K562 (cell line): Measurements from ENCODE around the gene GDF2. TPM values are rescaled to one million over a fixed set of nuclear protein-coding genes. Genes with fewer than 3 reads are reported as not detected.

ENCODE experiments used
- CREB3 ChIP-seq: fragments of 450-650 bp; conservative IDR thresholded peaks from 2 replicates; pipeline ENCODE4 v1.6.1; 2016; ENCODE audit warnings: missing genetic modification characterization, low read depth, mild to moderate bottlenecking, missing compliant biosample characterization, moderate library complexity
- DDX20 ChIP-seq: fragments of 450-650 bp; IDR thresholded peaks from 2 replicates; pipeline ENCODE4 v1.6.1; 2016; ENCODE audit warnings: missing genetic modification characterization, low read depth, mild to moderate bottlenecking, missing compliant biosample characterization, moderate library complexity
- EGR1 ChIP-seq: fragments of 450-650 bp; conservative IDR thresholded peaks from 2 replicates; pipeline ENCODE4 v1.6.1; 2017; ENCODE audit warnings: mild to moderate bottlenecking
- EHMT2 ChIP-seq: fragments of 450-650 bp; IDR thresholded peaks from 2 replicates; pipeline ENCODE4 v1.6.1; 2018; ENCODE audit warnings: antibody characterized with exemption
- HINFP ChIP-seq: fragments of 450-650 bp; conservative IDR thresholded peaks from 2 replicates; pipeline ENCODE4 v1.6.1; 2016; ENCODE audit warnings: missing genetic modification characterization, low read depth, mild to moderate bottlenecking, control low read depth, missing compliant biosample characterization
- MYC ChIP-seq, 2 experiments: fragments of 250-450 bp in 1 of 2; sonication (Bioruptor Pico) in 1 of 2; IDR thresholded peaks; 2 replicates each; pipeline versions ENCODE4 v1.5.1 to v1.6.1; 2012 to 2021; ENCODE audit warnings: low read depth in 2 of 2, borderline replicate concordance in 1 of 2, improper control_type of control experiment in 1 of 2, low read length in 1 of 2, mild to moderate bottlenecking in 1 of 2, moderate library complexity in 1 of 2
- PBX2 ChIP-seq, 2 experiments: IDR thresholded peaks in 1 of 2; conservative IDR thresholded peaks in 1 of 2; 2 replicates each; pipeline ENCODE4 v1.6.1; 2016; ENCODE audit warnings: low read depth in 2 of 2, mild to moderate bottlenecking in 1 of 2, missing compliant biosample characterization in 1 of 2, missing genetic modification characterization in 1 of 2, moderate library complexity in 1 of 2
- TBP ChIP-seq: optimal IDR thresholded peaks from 2 replicates; pipeline ENCODE3; 2011; ENCODE audit warnings: low read depth, low read length, improper control_type of control experiment
- TOE1 ChIP-seq, 2 experiments: fragments of 450-650 bp in 1 of 2; sonication (generic) in 1 of 2; formaldehyde crosslinking in 1 of 2; IDR thresholded peaks; 2 replicates each; pipeline versions ENCODE4 v1.7.1 to v1.8.0; 2016 to 2022; ENCODE audit warnings: borderline replicate concordance in 2 of 2, mild to moderate bottlenecking in 2 of 2, antibody characterized with exemption in 1 of 2, inconsistent platforms in 1 of 2, low read depth in 1 of 2, missing genetic modification reagents in 1 of 2, moderate library complexity in 1 of 2
- ZBTB2 ChIP-seq: fragments of 450-650 bp; IDR thresholded peaks from 2 replicates; pipeline ENCODE4 v1.6.1; 2016; ENCODE audit warnings: antibody characterized with exemption
- ZNF57 ChIP-seq: fragments of 450-650 bp; formaldehyde crosslinking; IDR thresholded peaks from 2 replicates; pipeline ENCODE4 v1.4.0; 2020; ENCODE audit warnings: mild to moderate bottlenecking, moderate library complexity
- ZNF592 ChIP-seq: fragments of 450-650 bp; IDR thresholded peaks from 2 replicates; pipeline ENCODE4 v1.6.1; 2017; ENCODE audit warnings: antibody characterized with exemption, mild to moderate bottlenecking
- polyA plus RNA-seq, 8 experiments: library from polyadenylated mRNA; depleted of rRNA in 4 of 8; stranded (reverse) in 5 of 8; unstranded in 3 of 8; fragments of >200 nt; fragmentation: Nextera tagmentation in 2 of 8; fragmentation: Illumina TruSeq in 1 of 8; extraction: Ambion mirVana in 2 of 8; extraction: Trizol in 1 of 8; gene quantifications; 2 replicates each; pipeline versions ENCODE4 v1.2.1 to v1.2.3, GENCODE V29; 2011 to 2014; ENCODE audit warnings: inconsistent platforms in 1 of 8, missing spikeins in 1 of 8
- total RNA-seq, 7 experiments: library from RNA; depleted of rRNA in 6 of 7; stranded (reverse); fragments of >200 nt in 6 of 7; fragmentation: Illumina TruSeq in 2 of 7; extraction: Trizol in 2 of 7; gene quantifications; 2 replicates each; pipeline versions ENCODE4 v1.2.1 to v1.2.3, GENCODE V29; 2011 to 2021; ENCODE audit warnings: low replicate concordance in 1 of 7

The GDF2 gene
- total and polyA plus RNA-seq, 9 of the 15 experiments (the other 6 are each of a cell fraction or from before 2014, with no cell fraction given) = 0.08 to 0.58 (median 0.27) TPM; not detected in 2

- 0 out of 2 replicates have a peak, but pooled peaks have one; percentile 52 for TF ChIP-seq HINFP (tag)
- peak; percentile 87 for TF ChIP-seq ZNF592
- TF ChIP-seq TOE1 (IDR thresholded peaks at IDR 0.05; ENCODE audit: borderline replicate concordance) = 0 out of 2 replicates have a peak, but pooled peaks have one; percentile 27
- TF ChIP-seq TOE1 (CRISPR knock-in tag; IDR thresholded peaks at IDR 0.05; ENCODE audit: borderline replicate concordance, low read depth) = no peak
- TF ChIP-seq ZNF57 = no peak
- peak; percentile 77 for TF ChIP-seq CREB3 (tag)
- 0 out of 2 replicates have a peak, but pooled peaks have one; percentile 48 for TF ChIP-seq DDX20 (tag)
- TF ChIP-seq TBP = peak; percentile 22
- TF ChIP-seq MYC (IDR thresholded peaks at IDR 0.05; ENCODE audit: low read depth, low read length) = 0 out of 2 replicates have a peak, but pooled peaks have one; percentile 28
- no peak for TF ChIP-seq MYC (CRISPR knock-in tag; IDR thresholded peaks at IDR 0.05; ENCODE audit: borderline replicate concordance, low read depth)
- TF ChIP-seq EHMT2 = peak; percentile 85
- peak; percentile 55 for TF ChIP-seq EGR1
- no peak for TF ChIP-seq PBX2 (CRISPR knock-in tag; IDR thresholded peaks at IDR 0.05; ENCODE audit: low read depth)
- no peak; the same call in 1 of the 2 replicates for TF ChIP-seq PBX2 (tag; conservative IDR thresholded peaks at IDR 0.05; ENCODE audit: low read depth)
- 0 out of 2 replicates have a peak, but pooled peaks have one; percentile 36 for TF ChIP-seq ZBTB2
Measured at GRCh38 chr10:47336387-47337134, 14.3 kb downstream of the GDF2 start (continued).
